Spleen (tissue), 11 donors: Measurements from ENCODE around the gene RASL11B. TPM values are rescaled to one million over a fixed set of nuclear protein-coding genes. Genes with fewer than 3 reads are reported as not detected.

Source experiments
- DNase-seq: peaks from one replicate; pipeline ENCODE4 v3.0.0-alpha.2; 2020
- H3K27ac ChIP-seq, 8 donors: fragments of 200-600 bp; sonication (generic) in 7 of 8; 1 replicate in 4 of 8; 2 replicates in 4 of 8; pipeline versions ENCODE4 v1.5.0 to v1.8.0; 2016 to 2021; ENCODE audit warnings: inconsistent platforms in 4 of 8, mild to moderate bottlenecking in 4 of 8, moderate library complexity in 1 of 8
- H3K27me3 ChIP-seq, 7 donors: fragments of 200-600 bp; sonication (generic) in 6 of 7; replicated peaks in 1 of 7; 1 replicate in 4 of 7; 2 replicates in 3 of 7; pipeline versions ENCODE4 v1.5.0 to v1.8.0; 2016 to 2021; ENCODE audit warnings: inconsistent platforms in 3 of 7, mild to moderate bottlenecking in 1 of 7
- H3K36me3 ChIP-seq, 6 donors: fragments of 200-600 bp; sonication (generic) in 5 of 6; 1 replicate in 4 of 6; 2 replicates in 2 of 6; pipeline versions ENCODE4 v1.5.0 to v1.8.0; 2016 to 2021; ENCODE audit warnings: inconsistent platforms in 2 of 6
- H3K4me1 ChIP-seq, 6 donors: fragments of 200-600 bp; sonication (generic) in 5 of 6; 1 replicate in 3 of 6; 2 replicates in 3 of 6; pipeline versions ENCODE4 v1.5.0 to v1.8.0; 2016 to 2021; ENCODE audit warnings: inconsistent platforms in 3 of 6
- H3K4me3 ChIP-seq, 8 donors: fragments of 200-600 bp; sonication (generic) in 7 of 8; 1 replicate in 4 of 8; 2 replicates in 4 of 8; pipeline versions ENCODE4 v1.5.0 to v1.8.0; 2016 to 2021; ENCODE audit warnings: inconsistent platforms in 4 of 8, mild to moderate bottlenecking in 4 of 8, moderate library complexity in 2 of 8
- H3K9me3 ChIP-seq, 8 donors: fragments of 200-600 bp; sonication (generic) in 7 of 8; 1 replicate in 4 of 8; 2 replicates in 4 of 8; pipeline versions ENCODE4 v1.5.0 to v1.8.0; 2016 to 2021; ENCODE audit warnings: inconsistent platforms in 4 of 8
- POLR2A ChIP-seq, 3 donors: fragments of 450-650 bp; IDR thresholded peaks; one replicate each; pipeline ENCODE4 v1.5.1; 2017; ENCODE audit warnings: antibody characterized with exemption in 3 of 3, mild to moderate bottlenecking in 1 of 3
- POLR2AphosphoS5 ChIP-seq, 3 donors: sonication (generic); formaldehyde crosslinking; IDR thresholded peaks; one replicate each; pipeline ENCODE4 v1.5.1; 2017; ENCODE audit warnings: antibody characterized with exemption in 3 of 3
- WGBS, 5 donors: extraction: QIAGEN DNeasy Blood & Tissue Kit in 3 of 5; methylation state at CpG; one replicate each; pipeline versions ENCODE4 v1.1.5 to v1.1.7; 2013 to 2018; 5-methylcytosine and 5-hydroxymethylcytosine counted together
- intact Hi-C: fragments of 100-400 bp; cut with DNase I; formaldehyde crosslinking; loops from one replicate; pipeline ENCODE4 v1.15.0; 2023; ENCODE audit warnings: low total_unique reads
- polyA plus RNA-seq, 3 donors: library from polyadenylated mRNA; stranded (reverse); fragments of 200-250 nt; gene quantifications; one replicate each; pipeline ENCODE4 v1.2.1, GENCODE V29; 2013
- total RNA-seq, 7 donors: library from RNA; depleted of rRNA in 3 of 7; stranded (reverse); fragments of >200 nt in 3 of 7; fragmentation: NEBNext Ultra II Directional in 4 of 7; extraction: Animal tissue kit (Norgen Biotek cat#: 25700) in 4 of 7; gene quantifications; one replicate each; pipeline versions ENCODE4 v1.1.0 to v1.2.1, GENCODE V29; 2016 to 2021
- TF ChIP-seq, protein P1 (sequence below), 11 experiments: fragments of 200-600 bp in 7 of 11; fragments of 450-650 bp in 4 of 11; sonication (generic) in 4 of 11; IDR thresholded peaks in 8 of 11; conservative IDR thresholded peaks in 3 of 11; 1 replicate in 7 of 11; 2 replicates in 4 of 11; pipeline versions ENCODE4 v1.4.0 to v1.8.0; 2016 to 2021; ENCODE audit warnings: antibody characterized with exemption in 11 of 11, inconsistent platforms in 4 of 11, mild to moderate bottlenecking in 1 of 11
- donor health status: healthy with polysubstance abuse.
- donor health status: DM: no; HTN: no; CAD: no; lungs with moderate emphysema.
- donor health status: DM: no; HTN: no; CAD: no.
- donor health status: Bipolar disorder and iron deficiency.
- donor health status: healthy.
- donor health status: DM: no; HTN: no; CAD: no.
- donor health status: DM: yes; HTN: yes; CAD: no.

RASL11B gene
- total and polyA plus RNA-seq, 10 donors: 4.4 to 55.6 (median 18.9) TPM

DNA sequence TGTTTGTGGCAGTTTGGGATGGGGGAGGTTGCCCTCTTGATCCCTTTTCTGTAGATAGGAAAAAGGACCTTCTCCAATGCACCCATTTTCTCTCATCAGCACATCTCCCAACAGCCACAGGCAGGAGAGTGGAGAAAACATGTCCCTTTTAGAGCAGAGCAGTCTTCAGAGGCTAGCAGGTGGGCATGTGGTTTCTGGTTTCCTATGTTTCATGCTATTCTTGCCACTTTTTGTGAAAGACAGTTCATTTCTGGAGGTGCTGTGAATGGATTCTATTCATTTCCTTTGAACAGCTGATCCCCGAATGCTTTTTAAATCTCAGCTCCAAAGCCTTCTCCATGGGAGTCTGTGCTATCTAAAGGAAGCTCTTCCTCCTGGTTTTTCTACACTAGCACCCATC lies 18.9 kb downstream of the RASL11B start:
- H3K4me1 ChIP-seq: no peaks in the 10 kb centered on the region
- 55 to 75% (median 73%) methylated on average over 1 of the region's 1 CpG for WGBS, 5 donors
- no peaks in the 10 kb centered on the region for H3K27me3 ChIP-seq
- H3K4me3 ChIP-seq: no peak overlapping the region
- peaks cover 0 to 38% (median 3%) of the 10 kb centered on the region in 6 donors for H3K36me3 ChIP-seq
- H3K9me3 ChIP-seq: no peaks in the 10 kb centered on the region
- intact Hi-C loops: no loop called here
- DNase-seq: no peak
- H3K27ac ChIP-seq: no peak overlapping the region
- TF ChIP-seq POLR2A (IDR thresholded peaks at IDR 0.05) (no peak), POLR2AphosphoS5 (IDR thresholded peaks at IDR 0.05) (no peak)
- TF ChIP-seq, protein P1, sequence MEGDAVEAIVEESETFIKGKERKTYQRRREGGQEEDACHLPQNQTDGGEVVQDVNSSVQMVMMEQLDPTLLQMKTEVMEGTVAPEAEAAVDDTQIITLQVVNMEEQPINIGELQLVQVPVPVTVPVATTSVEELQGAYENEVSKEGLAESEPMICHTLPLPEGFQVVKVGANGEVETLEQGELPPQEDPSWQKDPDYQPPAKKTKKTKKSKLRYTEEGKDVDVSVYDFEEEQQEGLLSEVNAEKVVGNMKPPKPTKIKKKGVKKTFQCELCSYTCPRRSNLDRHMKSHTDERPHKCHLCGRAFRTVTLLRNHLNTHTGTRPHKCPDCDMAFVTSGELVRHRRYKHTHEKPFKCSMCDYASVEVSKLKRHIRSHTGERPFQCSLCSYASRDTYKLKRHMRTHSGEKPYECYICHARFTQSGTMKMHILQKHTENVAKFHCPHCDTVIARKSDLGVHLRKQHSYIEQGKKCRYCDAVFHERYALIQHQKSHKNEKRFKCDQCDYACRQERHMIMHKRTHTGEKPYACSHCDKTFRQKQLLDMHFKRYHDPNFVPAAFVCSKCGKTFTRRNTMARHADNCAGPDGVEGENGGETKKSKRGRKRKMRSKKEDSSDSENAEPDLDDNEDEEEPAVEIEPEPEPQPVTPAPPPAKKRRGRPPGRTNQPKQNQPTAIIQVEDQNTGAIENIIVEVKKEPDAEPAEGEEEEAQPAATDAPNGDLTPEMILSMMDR (IDR thresholded peaks at IDR 0.05 in 8 of 11, conservative IDR thresholded peaks at IDR 0.05 in 3 of 11): no peak

GRCh38 chr4:52883183-52883621 lies 21.1 kb downstream of the RASL11B start:
- 77 to 88% (median 82%) methylated on average over 4 of the region's 4 CpGs for WGBS, 5 donors
- intact Hi-C loops: no loop called here
- no peak for DNase-seq
- H3K9me3 ChIP-seq: peaks cover 0 to 10% (median 0%) of the 10 kb centered on the region in 8 donors
- TF ChIP-seq, protein P1 (IDR thresholded peaks at IDR 0.05 in 8 of 11, conservative IDR thresholded peaks at IDR 0.05 in 3 of 11): no peak
- TF ChIP-seq POLR2A (IDR thresholded peaks at IDR 0.05) (no peak), POLR2AphosphoS5 (IDR thresholded peaks at IDR 0.05) (no peak)
- no peak overlapping the region for H3K4me3 ChIP-seq
- peaks cover 0 to 48% (median 3%) of the 10 kb centered on the region in 6 donors for H3K36me3 ChIP-seq
- H3K27ac ChIP-seq: no peak overlapping the region
- no peaks in the 10 kb centered on the region for H3K27me3 ChIP-seq
- H3K4me1 ChIP-seq: no peaks in the 10 kb centered on the region

- no peak overlapping the region for H3K27ac ChIP-seq
- no peak for DNase-seq
- TF ChIP-seq POLR2A (IDR thresholded peaks at IDR 0.05): no peak
- TF ChIP-seq, protein P1 (IDR thresholded peaks at IDR 0.05 in 8 of 11, conservative IDR thresholded peaks at IDR 0.05 in 3 of 11): no peak
- TF ChIP-seq POLR2AphosphoS5 (IDR thresholded peaks at IDR 0.05): no peak
- peaks cover 0 to 48% (median 3%) of the 10 kb centered on the region in 6 donors for H3K36me3 ChIP-seq
- H3K4me1 ChIP-seq: no peaks in the 10 kb centered on the region
- H3K9me3 ChIP-seq: peaks cover 0 to 10% (median 0%) of the 10 kb centered on the region in 8 donors
- intact Hi-C loops: no loop called here
- 83 to 93% (median 86%) methylated on average over 4 of the region's 4 CpGs for WGBS, 5 donors
- no peaks in the 10 kb centered on the region for H3K27me3 ChIP-seq
- H3K4me3 ChIP-seq: no peak overlapping the region
Observed at GRCh38 chr4:52883707-52884669, 21.9 kb downstream of the RASL11B start.

DNA sequence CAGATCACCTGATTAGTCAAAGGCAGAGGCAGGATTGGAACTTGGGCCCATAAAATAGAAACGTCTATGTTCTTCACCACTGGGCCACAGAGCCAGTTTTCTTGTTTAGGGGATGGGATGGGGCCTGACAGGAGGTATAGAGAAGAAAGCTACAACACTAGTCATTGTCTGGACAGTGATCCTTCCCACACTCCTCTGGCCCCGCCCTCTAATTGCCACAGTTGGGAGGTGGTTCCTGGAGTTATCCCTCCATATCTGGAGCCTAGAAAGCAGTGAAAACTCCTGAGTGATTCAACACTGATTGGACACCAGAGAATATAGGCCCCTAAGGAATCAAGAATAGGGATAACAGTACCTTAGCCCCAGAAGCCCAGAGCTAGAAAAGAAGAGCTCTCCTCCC lies 22.9 kb downstream of the RASL11B start:
- H3K27ac ChIP-seq: no peak overlapping the region
- TF ChIP-seq, protein P1 (IDR thresholded peaks at IDR 0.05 in 8 of 11, conservative IDR thresholded peaks at IDR 0.05 in 3 of 11): no peak
- no peak for TF ChIP-seq POLR2AphosphoS5 (IDR thresholded peaks at IDR 0.05)
- TF ChIP-seq POLR2A (IDR thresholded peaks at IDR 0.05): no peak
- H3K9me3 ChIP-seq: peaks cover 0 to 10% (median 0%) of the 10 kb centered on the region in 8 donors
- 85 to 100% (median 94%) methylated on average over 2 of the region's 2 CpGs for WGBS, 5 donors
- H3K4me3 ChIP-seq: no peak overlapping the region
- intact Hi-C loops: no loop called here
- peaks cover 0 to 48% (median 3%) of the 10 kb centered on the region in 6 donors for H3K36me3 ChIP-seq
- no peak for DNase-seq
- H3K27me3 ChIP-seq: no peaks in the 10 kb centered on the region
- no peaks in the 10 kb centered on the region for H3K4me1 ChIP-seq
